ENCODE measurements around the gene PERCC1. TPM values are rescaled to one million over a fixed set of nuclear protein-coding genes. Genes with fewer than 3 reads are reported as not detected.

The PERCC1 gene
- total RNA-seq, 1 experiment from 2014 or later: not detected

DNA sequence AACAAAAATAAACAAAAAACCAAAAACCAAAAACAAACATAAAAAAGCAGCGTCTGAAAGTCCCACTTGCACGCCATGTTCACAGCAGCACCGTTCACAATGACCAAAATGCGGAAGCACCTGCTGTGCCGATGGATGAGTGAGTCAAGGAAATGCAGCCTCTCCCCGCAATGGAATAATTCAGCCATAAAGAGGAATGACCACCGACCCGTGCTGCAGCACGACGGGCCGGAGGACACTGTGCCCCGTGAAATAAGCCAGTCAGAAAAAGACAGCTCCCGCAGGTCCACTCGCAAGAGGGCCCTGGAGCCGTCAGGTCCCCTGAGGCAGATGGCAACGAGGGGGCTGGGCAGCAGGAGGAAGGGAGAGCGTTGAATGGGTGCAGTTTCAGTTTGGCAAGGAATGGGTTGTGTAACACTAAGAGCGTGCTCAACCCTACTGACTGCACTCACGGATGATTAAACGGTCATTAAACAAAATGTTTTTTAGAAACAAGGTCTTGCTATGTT, 38.9 kb downstream of the PERCC1 start:
- H3K9me3 ChIP-seq (ENCODE audit: low read depth, low read length, poor library complexity, severe bottlenecking): no peaks in the 10 kb centered on the region
- no peak for TF ChIP-seq EZH2 (IDR thresholded peaks at IDR 0.05; ENCODE audit: borderline replicate concordance, low read depth, low read length, poor library complexity, severe bottlenecking)
- TF ChIP-seq, protein P1, sequence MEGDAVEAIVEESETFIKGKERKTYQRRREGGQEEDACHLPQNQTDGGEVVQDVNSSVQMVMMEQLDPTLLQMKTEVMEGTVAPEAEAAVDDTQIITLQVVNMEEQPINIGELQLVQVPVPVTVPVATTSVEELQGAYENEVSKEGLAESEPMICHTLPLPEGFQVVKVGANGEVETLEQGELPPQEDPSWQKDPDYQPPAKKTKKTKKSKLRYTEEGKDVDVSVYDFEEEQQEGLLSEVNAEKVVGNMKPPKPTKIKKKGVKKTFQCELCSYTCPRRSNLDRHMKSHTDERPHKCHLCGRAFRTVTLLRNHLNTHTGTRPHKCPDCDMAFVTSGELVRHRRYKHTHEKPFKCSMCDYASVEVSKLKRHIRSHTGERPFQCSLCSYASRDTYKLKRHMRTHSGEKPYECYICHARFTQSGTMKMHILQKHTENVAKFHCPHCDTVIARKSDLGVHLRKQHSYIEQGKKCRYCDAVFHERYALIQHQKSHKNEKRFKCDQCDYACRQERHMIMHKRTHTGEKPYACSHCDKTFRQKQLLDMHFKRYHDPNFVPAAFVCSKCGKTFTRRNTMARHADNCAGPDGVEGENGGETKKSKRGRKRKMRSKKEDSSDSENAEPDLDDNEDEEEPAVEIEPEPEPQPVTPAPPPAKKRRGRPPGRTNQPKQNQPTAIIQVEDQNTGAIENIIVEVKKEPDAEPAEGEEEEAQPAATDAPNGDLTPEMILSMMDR (conservative IDR thresholded peaks at IDR 0.05; ENCODE audit: low read depth, low read length): no peak
- peaks cover 5% of the 10 kb centered on the region for H3K4me1 ChIP-seq (ENCODE audit: insufficient read depth, low read length, poor library complexity, severe bottlenecking)
- H3K36me3 ChIP-seq (ENCODE audit: insufficient read depth, low read length, poor library complexity, severe bottlenecking): no peaks in the 10 kb centered on the region
- intact Hi-C loops (cut with micrococcal nuclease; ENCODE audit: unreplicated experiment): no loop called here
- ChIA-PET CTCF (no interaction called here), POLR2A (ENCODE audit: low non-redundant PET) (no interaction called here)
- DNase-seq (ENCODE audit: low spot score): no peak
- H3K27me3 ChIP-seq (replicated peaks; ENCODE audit: insufficient read depth, low read depth, low read length, poor library complexity): no peaks in the 10 kb centered on the region
- H3K4me3 ChIP-seq (ENCODE audit: low read depth, low read length, poor library complexity, severe bottlenecking): no peak overlapping the region
- no peak overlapping the region for H3K27ac ChIP-seq (ENCODE audit: low read depth, low read length, poor library complexity, severe bottlenecking)
- BruUV-seq (replicated peaks): no TSS peak

DNA sequence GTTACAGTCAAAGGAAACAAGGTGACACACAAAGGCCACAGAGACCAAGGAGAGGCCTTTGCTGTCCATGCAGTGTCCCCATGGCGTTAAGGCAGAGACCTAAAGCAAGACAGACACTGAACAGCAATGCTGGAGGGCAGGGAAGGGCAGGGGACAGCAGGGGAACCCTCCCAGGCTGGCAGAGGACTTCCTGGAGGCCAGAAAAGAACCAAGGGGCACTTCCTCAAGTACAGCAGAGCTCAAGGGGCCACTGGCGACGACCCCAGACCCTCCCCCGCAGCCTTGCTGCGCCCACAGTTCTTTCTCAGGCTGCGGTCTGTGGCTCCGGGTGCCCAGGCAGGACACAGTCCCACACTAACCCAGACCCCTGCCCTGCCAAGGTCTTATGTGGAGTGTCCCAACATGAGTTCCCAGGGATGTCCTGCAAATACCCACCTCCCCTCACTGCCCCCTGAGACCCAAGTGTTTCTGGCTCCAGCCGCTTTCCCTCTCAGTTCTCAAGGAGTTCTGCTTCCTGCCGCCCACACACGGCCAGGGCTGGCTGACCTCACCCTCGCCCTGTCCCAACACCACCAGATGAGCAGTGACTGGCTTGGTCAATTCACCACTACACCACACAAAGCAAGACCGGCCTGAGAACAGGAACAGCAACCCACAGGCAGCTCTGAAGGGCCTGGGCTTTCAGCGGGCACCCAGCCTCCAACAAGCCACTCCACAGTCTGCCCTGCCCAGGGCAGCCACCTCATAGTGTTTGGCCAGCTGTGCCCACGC, 39.8 kb downstream of the PERCC1 start:
- intact Hi-C loops (cut with micrococcal nuclease; ENCODE audit: unreplicated experiment): no loop called here
- ChIA-PET CTCF (no interaction called here), POLR2A (ENCODE audit: low non-redundant PET) (no interaction called here)
- DNase-seq (ENCODE audit: low spot score): no peak
- Histone ChIP-seq H3K4me3 (ENCODE audit: low read depth, low read length, poor library complexity, severe bottlenecking) (no peak overlapping the region), H3K4me1 (ENCODE audit: insufficient read depth, low read length, poor library complexity, severe bottlenecking) (peaks cover 9% of the 10 kb centered on the region), H3K36me3 (ENCODE audit: insufficient read depth, low read length, poor library complexity, severe bottlenecking) (no peaks in the 10 kb centered on the region), H3K27me3 (replicated peaks; ENCODE audit: insufficient read depth, low read depth, low read length, poor library complexity) (no peaks in the 10 kb centered on the region), H3K27ac (ENCODE audit: low read depth, low read length, poor library complexity, severe bottlenecking) (no peak overlapping the region), H3K9me3 (ENCODE audit: low read depth, low read length, poor library complexity, severe bottlenecking) (no peaks in the 10 kb centered on the region)
- no TSS peak for BruUV-seq (replicated peaks)
- TF ChIP-seq, protein P1 (conservative IDR thresholded peaks at IDR 0.05; ENCODE audit: low read depth, low read length): no peak
- no peak for TF ChIP-seq EZH2 (IDR thresholded peaks at IDR 0.05; ENCODE audit: borderline replicate concordance, low read depth, low read length, poor library complexity, severe bottlenecking)

DNA sequence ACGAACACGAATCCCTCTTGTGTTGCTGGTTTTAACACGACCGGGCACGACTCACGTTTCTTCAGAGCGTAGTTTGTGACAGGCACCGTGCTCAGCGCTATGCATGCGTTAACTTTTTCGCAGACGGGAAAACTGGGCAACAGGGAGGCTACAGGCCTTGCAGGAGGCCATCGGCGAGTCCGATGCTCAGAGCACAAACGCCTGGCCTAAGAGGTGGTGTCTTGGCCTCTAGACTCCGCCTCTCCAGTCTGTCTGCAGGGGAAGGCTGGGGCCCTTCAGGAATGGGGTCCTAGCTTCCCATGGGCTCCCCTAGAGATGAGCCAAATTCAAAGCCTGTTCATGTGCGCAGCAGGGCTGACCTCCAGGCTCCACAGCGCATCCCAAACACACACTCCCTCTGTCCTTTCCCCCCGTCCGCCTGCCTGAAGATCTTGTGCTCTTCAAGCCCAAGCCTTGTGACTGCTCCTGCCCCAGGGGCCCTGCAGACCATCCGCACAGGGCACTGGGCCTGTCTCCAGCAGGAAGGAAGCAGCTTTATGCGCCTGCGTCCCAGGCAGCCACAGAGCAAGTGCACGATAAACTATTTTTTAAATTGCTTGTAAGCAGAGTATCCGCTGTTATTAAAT, 40.8 kb downstream of the PERCC1 start:
- Histone ChIP-seq H3K36me3 (ENCODE audit: insufficient read depth, low read length, poor library complexity, severe bottlenecking) (no peaks in the 10 kb centered on the region), H3K4me1 (ENCODE audit: insufficient read depth, low read length, poor library complexity, severe bottlenecking) (peaks cover 11% of the 10 kb centered on the region), H3K27me3 (replicated peaks; ENCODE audit: insufficient read depth, low read depth, low read length, poor library complexity) (no peaks in the 10 kb centered on the region), H3K9me3 (ENCODE audit: low read depth, low read length, poor library complexity, severe bottlenecking) (no peaks in the 10 kb centered on the region), H3K27ac (ENCODE audit: low read depth, low read length, poor library complexity, severe bottlenecking) (no peak overlapping the region), H3K4me3 (ENCODE audit: low read depth, low read length, poor library complexity, severe bottlenecking) (no peak overlapping the region)
- DNase-seq (ENCODE audit: low spot score): no peak
- POLR2A ChIA-PET (ENCODE audit: low non-redundant PET): no interaction called here
- TF ChIP-seq EZH2 (IDR thresholded peaks at IDR 0.05; ENCODE audit: borderline replicate concordance, low read depth, low read length, poor library complexity, severe bottlenecking): no peak
- TF ChIP-seq, protein P1 (conservative IDR thresholded peaks at IDR 0.05; ENCODE audit: low read depth, low read length): no peak
- CTCF ChIA-PET: no interaction called here
- no TSS peak for BruUV-seq (replicated peaks)
- intact Hi-C loops (cut with micrococcal nuclease; ENCODE audit: unreplicated experiment): no loop called here

Measured in A673 (cell line).